PFSK-1 (cell line): ENCODE results near the gene TMEM63C.

Experiments used
- FOXP2 ChIP-seq: optimal IDR thresholded peaks from 2 replicates; pipeline ENCODE3; 2011; ENCODE audit warnings: borderline replicate concordance, control low read depth, inconsistent platforms; ENCODE audit not compliant: insufficient read depth; ENCODE audit errors: extremely low read length, extremely low read depth
- POLR2AphosphoS5 ChIP-seq: IDR thresholded peaks from 2 replicates; pipeline ENCODE4 v1.6.1; 2012; ENCODE audit warnings: low read depth, mild to moderate bottlenecking, control low read depth, low read length, moderate library complexity
- REST ChIP-seq, 2 experiments: IDR thresholded peaks; 2 replicates each; pipeline versions ENCODE4 v1.6.1 to v1.8.0; 2011 to 2012; ENCODE audit warnings: low read depth in 2 of 2, low read length in 2 of 2, control low read depth in 1 of 2, inconsistent platforms in 1 of 2, mild to moderate bottlenecking in 1 of 2, moderate library complexity in 1 of 2; ENCODE audit not compliant: insufficient read depth in 1 of 2
- SIN3A ChIP-seq: IDR thresholded peaks from 2 replicates; pipeline ENCODE4 v1.6.1; 2012; ENCODE audit warnings: mild to moderate bottlenecking, low read length, moderate library complexity, borderline replicate concordance; ENCODE audit not compliant: insufficient read depth
- TAF1 ChIP-seq: IDR thresholded peaks from 2 replicates; pipeline ENCODE4 v1.6.1; 2012; ENCODE audit warnings: low read length, control low read depth, borderline replicate concordance; ENCODE audit not compliant: insufficient read depth

The TMEM63C gene

DNA sequence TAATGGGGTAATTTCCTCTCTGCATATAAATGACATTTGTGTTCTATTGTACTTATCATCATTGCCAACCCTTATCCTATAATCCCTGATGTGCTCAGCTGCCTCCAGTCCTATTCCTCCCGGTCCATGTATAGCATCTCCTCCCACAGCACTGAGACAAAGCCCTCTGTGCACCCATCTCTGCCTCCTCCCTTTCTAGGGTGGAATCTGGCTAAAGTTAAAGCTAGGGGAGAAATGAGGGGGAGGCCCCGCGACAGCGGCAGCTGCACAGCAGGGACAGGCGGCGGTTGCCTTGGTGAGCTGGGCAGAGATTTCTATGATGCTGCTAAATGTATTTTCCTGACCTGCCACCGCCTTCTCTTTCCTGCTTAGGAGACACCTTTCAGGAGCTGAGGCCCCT, 27.2 kb upstream of the TMEM63C start:
- TF ChIP-seq REST (IDR thresholded peaks at IDR 0.05; ENCODE audit: insufficient read depth in 1 of 2, low read depth in 2 of 2, low read length in 2 of 2) (no peak), TAF1 (no peak), POLR2AphosphoS5 (no peak)

- no peak for TF ChIP-seq REST (IDR thresholded peaks at IDR 0.05; ENCODE audit: insufficient read depth in 1 of 2, low read depth in 2 of 2, low read length in 2 of 2)
- no peak for TF ChIP-seq FOXP2
- no peak for TF ChIP-seq TAF1
- no peak for TF ChIP-seq POLR2AphosphoS5
- no peak for TF ChIP-seq SIN3A
Measured at GRCh38 chr14:77155083-77155482, 26.5 kb upstream of the TMEM63C start.

- no peak for TF ChIP-seq TAF1
Measured at GRCh38 chr14:77157740-77158139, 23.9 kb upstream of the TMEM63C start.

DNA sequence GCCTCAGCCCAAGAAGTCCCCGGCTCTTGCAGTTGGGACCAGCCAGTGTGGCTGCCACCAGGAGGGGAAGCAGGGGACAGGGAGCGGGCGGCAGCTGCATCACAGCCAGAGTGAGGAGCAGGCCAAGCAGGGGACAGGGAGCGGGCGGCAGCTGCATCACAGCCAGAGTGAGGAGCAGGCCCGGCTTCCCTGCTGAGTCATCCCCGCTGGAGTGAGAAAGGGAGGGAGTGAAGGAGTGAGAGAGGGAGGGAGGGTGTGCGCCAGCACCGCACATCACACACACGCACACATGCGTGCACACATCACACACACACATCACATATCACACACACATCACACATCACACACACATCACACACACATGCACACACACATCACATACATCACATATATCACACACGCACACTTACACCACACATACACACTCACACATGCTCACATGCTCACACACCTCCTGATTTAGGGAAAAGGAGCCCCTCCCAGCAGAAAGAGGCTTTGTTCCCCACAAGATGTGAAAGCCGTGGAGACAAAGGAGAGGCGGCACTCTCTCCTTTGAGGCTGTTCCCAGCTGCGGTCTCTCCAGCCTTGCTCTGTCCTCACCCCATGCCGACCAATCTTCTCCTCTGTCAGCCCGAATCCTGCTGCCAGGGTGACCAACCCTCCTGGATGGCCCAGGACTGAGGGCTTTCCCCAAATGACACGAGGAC, 23.3 kb upstream of the TMEM63C start:
- TF ChIP-seq REST (IDR thresholded peaks at IDR 0.05; ENCODE audit: insufficient read depth in 1 of 2, low read depth in 2 of 2, low read length in 2 of 2), result no peak

GRCh38 chr14:77158882-77159255, 22.7 kb upstream of the TMEM63C start:
- TF ChIP-seq SIN3A (no peak), REST (IDR thresholded peaks at IDR 0.05; ENCODE audit: insufficient read depth in 1 of 2, low read depth in 2 of 2, low read length in 2 of 2) (no peak), FOXP2 (no peak), POLR2AphosphoS5 (no peak), TAF1 (no peak)

- TF ChIP-seq TAF1 (no peak), FOXP2 (no peak), SIN3A (no peak), REST (IDR thresholded peaks at IDR 0.05; ENCODE audit: insufficient read depth in 1 of 2, low read depth in 2 of 2, low read length in 2 of 2) (no peak), POLR2AphosphoS5 (no peak)
Measured at GRCh38 chr14:77161011-77161410, 20.6 kb upstream of the TMEM63C start.
